ENCODE data around the gene SRBD1.

Gene SRBD1

GRCh38 chr2:45345331-45346234, 265.5 kb downstream of the SRBD1 start:
- no peak for DNase-seq

GRCh38 chr2:45344502-45344901, 266.6 kb downstream of the SRBD1 start:
- no peak for DNase-seq

GRCh38 chr2:45344071-45344470, 267.0 kb downstream of the SRBD1 start:
- DNase-seq = no peak

DNA sequence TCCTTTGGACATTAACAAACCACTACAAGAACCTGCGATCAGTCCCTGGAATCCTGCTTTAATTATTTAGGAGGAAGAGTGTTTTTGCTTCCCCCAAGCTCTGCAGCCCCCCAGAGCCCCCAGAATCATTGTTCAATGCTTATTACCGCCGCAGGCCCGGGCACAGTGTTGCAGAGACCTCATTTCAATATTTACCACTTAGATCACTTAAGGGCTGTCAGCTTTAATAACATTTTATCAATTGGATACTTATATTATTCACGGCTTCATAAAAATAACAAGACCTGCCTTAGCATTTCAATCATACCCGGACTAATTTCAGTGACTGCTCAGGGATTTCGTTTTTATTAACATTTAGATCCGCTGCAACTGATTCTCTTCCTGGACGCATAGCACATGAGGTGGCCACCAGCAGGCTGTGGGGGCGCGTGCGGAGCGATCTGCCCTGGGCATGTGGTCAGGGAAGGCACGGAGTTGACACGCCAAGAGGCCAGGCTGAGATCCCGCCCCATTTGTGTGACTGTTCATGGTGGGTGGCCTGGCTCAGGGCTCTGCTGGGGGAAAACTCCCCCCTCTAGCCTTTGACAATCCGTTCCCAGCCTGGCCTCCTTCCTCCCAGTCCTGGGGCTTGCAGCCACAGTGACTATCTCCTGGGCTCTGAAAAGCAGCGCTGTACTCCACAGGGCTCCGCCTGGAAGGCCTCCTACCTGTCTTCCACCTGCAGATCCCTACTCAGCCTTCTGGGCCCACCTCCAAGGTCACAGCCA, 267.6 kb downstream of the SRBD1 start:
- DNase-seq = no peak

- no peak for DNase-seq
Observed at GRCh38 chr2:45340318-45340717, 270.7 kb downstream of the SRBD1 start.

- no peak for DNase-seq
Observed at GRCh38 chr2:45339253-45339652, 271.8 kb downstream of the SRBD1 start.
